Fibroblast of villous mesenchyme (primary cell): ENCODE results near the gene UNC5C. TPM values are rescaled to one million over a fixed set of nuclear protein-coding genes. Genes with fewer than 3 reads are reported as not detected.

Experiments used
- DNase-seq: peaks from one replicate; pipeline ENCODE4 v3.0.0-alpha.2; 2010; ENCODE audit warnings: low read depth
- H3K4me3 ChIP-seq: 2 replicates; pipeline ENCODE4 v1.5.1; 2011; ENCODE audit warnings: low read depth, mild to moderate bottlenecking, low read length
- CTCF ChIP-seq: IDR thresholded peaks from 2 replicates; pipeline ENCODE4 v1.5.1; 2012; ENCODE audit warnings: low read depth, mild to moderate bottlenecking, low read length; ENCODE audit not compliant: insufficient read depth
- total RNA-seq: library from RNA; depleted of rRNA; stranded (reverse); fragments of >200 nt; gene quantifications from 2 replicates; pipeline ENCODE4 v1.2.3, GENCODE V29; 2012

The UNC5C gene
- total RNA-seq, 1 donor: 0.43 TPM

DNA sequence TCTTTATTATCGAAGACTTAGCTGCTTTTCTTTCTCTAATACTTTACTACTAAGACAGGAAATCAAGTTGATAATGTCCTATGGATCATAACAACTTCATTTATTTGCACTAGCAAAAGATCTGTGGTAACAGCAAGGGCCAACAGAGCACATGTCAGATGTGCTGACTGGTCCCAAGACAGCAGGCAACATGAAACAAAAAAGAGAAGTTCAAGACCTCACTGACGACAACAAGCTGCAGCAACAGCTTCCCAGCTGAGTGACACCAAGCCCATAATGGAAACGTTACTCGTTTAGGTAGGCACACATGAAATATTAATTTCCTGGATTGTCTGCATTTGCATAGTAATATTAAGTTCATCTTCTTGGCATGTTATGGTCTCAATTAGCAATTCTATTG is 126.9 kb downstream of the UNC5C start:
- no peak for TF ChIP-seq CTCF
- no peak for DNase-seq
- no peak overlapping the region for H3K4me3 ChIP-seq

DNA sequence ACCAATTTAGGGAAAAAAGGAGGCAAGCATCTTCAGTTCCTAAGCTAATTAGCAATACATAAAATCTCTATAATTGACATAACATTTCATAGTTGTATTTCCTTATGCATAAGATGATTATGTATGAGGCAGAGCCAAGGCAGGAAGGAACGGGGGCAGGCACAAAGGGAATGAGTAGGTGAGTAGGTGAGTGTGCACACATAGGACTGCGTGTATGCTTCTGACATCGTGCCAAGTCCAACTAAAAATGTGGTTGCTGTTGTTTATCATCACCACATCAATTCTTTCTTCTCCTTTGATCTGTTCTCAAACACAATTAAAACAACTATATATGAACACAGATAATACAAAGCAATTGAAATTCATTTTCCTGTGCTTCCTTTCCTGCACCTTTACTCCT is 131.2 kb downstream of the UNC5C start:
- DNase-seq: no peak
- no peak for TF ChIP-seq CTCF
- H3K4me3 ChIP-seq: no peak overlapping the region

DNA sequence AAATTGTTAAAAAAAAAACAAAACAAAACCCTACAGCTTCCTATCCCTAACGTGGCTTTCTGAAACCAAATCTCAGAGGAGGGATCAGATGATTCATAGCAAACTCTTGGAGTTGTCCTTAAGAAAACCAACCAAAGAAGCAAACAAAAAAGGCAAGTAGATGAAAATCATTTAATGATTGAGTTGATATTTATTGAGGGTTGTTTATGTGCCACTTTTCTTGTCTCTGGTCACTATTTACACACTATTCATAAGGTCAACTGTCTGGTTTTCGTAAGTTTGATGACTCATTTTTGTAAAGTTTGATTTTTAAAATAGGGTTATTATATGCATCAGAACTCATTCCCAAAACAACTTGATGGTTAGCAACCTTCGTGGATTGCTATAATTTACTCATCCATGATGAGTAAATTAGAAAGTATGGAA is 133.4 kb downstream of the UNC5C start:
- no peak overlapping the region for H3K4me3 ChIP-seq
- TF ChIP-seq CTCF: no peak
- DNase-seq: peak; percentile 64

DNA sequence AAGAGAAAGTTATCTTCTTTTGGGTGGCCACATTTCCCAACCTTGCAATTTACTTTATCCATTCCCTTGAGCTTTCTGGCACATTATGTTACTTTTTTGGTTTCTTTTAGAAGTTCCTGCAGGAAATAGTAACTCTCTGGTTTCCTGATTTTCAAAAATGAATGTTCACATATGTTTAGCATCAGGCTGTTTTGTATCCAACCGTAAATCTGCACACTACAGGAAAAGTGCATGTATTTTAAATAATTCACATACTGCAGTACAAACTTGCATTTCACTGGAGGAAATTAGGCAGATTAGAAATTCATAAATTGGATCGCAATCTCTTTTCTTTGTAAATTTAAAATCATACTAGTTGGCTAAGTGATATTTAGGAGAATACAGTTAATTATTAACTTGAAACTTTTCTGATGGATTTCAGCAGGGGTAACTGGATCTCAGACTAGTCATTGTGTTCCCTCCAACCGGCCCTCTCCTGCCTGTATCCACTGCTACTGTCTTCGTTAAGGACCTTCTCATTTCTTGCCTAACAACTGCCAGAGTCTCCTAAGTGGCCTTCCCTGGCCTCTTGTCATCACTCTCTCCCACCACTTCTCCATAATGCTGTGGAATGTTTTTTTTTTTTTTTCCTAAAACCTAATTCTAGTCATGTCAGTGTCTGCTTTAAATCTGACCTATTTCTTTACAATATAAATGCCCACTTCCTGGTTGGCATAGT is 137.2 kb downstream of the UNC5C start:
- no peak overlapping the region for H3K4me3 ChIP-seq
- DNase-seq: no peak
- no peak for TF ChIP-seq CTCF

- DNase-seq: no peak
- TF ChIP-seq CTCF: no peak
- H3K4me3 ChIP-seq: no peak overlapping the region
Measured at GRCh38 chr4:95410387-95410977, 138.3 kb downstream of the UNC5C start.

DNA sequence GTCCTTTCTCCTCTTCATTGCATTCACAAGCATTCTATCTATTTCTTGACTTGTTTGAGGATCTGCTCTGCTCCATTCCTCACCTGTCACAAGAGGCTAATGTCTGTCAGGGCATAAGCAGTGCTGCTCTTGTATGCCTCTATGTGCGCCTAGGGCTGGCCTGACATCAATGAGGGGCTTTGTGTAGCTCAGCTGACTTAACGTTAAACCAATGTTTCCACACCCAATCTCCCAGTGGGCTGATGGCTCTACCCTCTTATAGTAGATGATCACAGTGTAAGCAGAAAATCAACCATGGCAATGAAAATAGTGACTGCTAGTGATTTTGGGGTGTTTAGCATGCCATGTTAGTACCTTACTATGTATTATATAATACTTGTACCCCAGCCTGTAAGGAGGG is 139.0 kb downstream of the UNC5C start:
- H3K4me3 ChIP-seq: no peak overlapping the region
- no peak for DNase-seq
- TF ChIP-seq CTCF: no peak

GRCh38 chr4:95409127-95409526 is 139.6 kb downstream of the UNC5C start:
- peak; percentile 7 for DNase-seq
- no peak overlapping the region for H3K4me3 ChIP-seq
- no peak for TF ChIP-seq CTCF
